Measurements from ENCODE around the gene OGFOD3. TPM values are rescaled to one million over a fixed set of nuclear protein-coding genes. Genes with fewer than 3 reads are reported as not detected.

OGFOD3 gene
- total and polyA plus RNA-seq, 2 donors from 2014 or later: 27.8 to 36.1 TPM

GRCh38 chr17:82346342-82347300 is 71.8 kb downstream of the OGFOD3 start:
- FAIRE-seq (no peak), DNase-seq (no peak)
- no peak for TF ChIP-seq CTCF (IDR thresholded peaks at IDR 0.05; ENCODE audit: borderline replicate concordance, extremely low read depth, insufficient read depth)
- H3K9me3 ChIP-seq (ENCODE audit: control insufficient read depth in 2 of 3, insufficient read depth in 1 of 3, low read length in 3 of 3): no peaks in the 10 kb centered on the region
- H3K27ac ChIP-seq (ENCODE audit: low read depth in 2 of 2, low read length in 2 of 2): no peak overlapping the region
- intact Hi-C loops (cut with DNase I): no loop called here
- H3K4me1 ChIP-seq (ENCODE audit: control insufficient read depth in 2 of 3, insufficient read depth in 2 of 3, low read depth in 1 of 3, low read length in 3 of 3): no peaks in the 10 kb centered on the region
- H3K36me3 ChIP-seq (ENCODE audit: control insufficient read depth in 2 of 3, insufficient read depth in 3 of 3, low read length in 3 of 3): no peaks in the 10 kb centered on the region
- no peak overlapping the region for H3K4me3 ChIP-seq (ENCODE audit: low read length in 3 of 3)
- H3K27me3 ChIP-seq (ENCODE audit: control insufficient read depth, insufficient read depth, low read length): no peaks in the 10 kb centered on the region
- no peak overlapping the region for H3K9ac ChIP-seq (ENCODE audit: low read length in 3 of 3)

- FAIRE-seq (no peak), DNase-seq (no peak)
- no peak overlapping the region for H3K9ac ChIP-seq (ENCODE audit: low read length in 3 of 3)
- H3K4me3 ChIP-seq (ENCODE audit: low read length in 3 of 3): no peak overlapping the region
- no peaks in the 10 kb centered on the region for H3K4me1 ChIP-seq (ENCODE audit: control insufficient read depth in 2 of 3, insufficient read depth in 2 of 3, low read depth in 1 of 3, low read length in 3 of 3)
- TF ChIP-seq CTCF (IDR thresholded peaks at IDR 0.05; ENCODE audit: borderline replicate concordance, extremely low read depth, insufficient read depth): no peak
- H3K36me3 ChIP-seq (ENCODE audit: control insufficient read depth in 2 of 3, insufficient read depth in 3 of 3, low read length in 3 of 3): no peaks in the 10 kb centered on the region
- intact Hi-C loops (cut with DNase I): no loop called here
- no peak overlapping the region for H3K27ac ChIP-seq (ENCODE audit: low read depth in 2 of 2, low read length in 2 of 2)
- H3K9me3 ChIP-seq (ENCODE audit: control insufficient read depth in 2 of 3, insufficient read depth in 1 of 3, low read length in 3 of 3): no peaks in the 10 kb centered on the region
- no peaks in the 10 kb centered on the region for H3K27me3 ChIP-seq (ENCODE audit: control insufficient read depth, insufficient read depth, low read length)
Observed at GRCh38 chr17:82345151-82345976, 73.0 kb downstream of the OGFOD3 start.

- Histone ChIP-seq H3K9me3 (ENCODE audit: control insufficient read depth in 2 of 3, insufficient read depth in 1 of 3, low read length in 3 of 3) (no peaks in the 10 kb centered on the region), H3K36me3 (ENCODE audit: control insufficient read depth in 2 of 3, insufficient read depth in 3 of 3, low read length in 3 of 3) (no peaks in the 10 kb centered on the region), H3K27ac (ENCODE audit: low read depth in 2 of 2, low read length in 2 of 2) (no peak overlapping the region), H3K4me1 (ENCODE audit: control insufficient read depth in 2 of 3, insufficient read depth in 2 of 3, low read depth in 1 of 3, low read length in 3 of 3) (peaks cover 0 to 3% (median 0%) of the 10 kb centered on the region in 3 donors), H3K9ac (ENCODE audit: low read length in 3 of 3) (no peak overlapping the region), H3K4me3 (ENCODE audit: low read length in 3 of 3) (no peak overlapping the region), H3K27me3 (ENCODE audit: control insufficient read depth, insufficient read depth, low read length) (no peaks in the 10 kb centered on the region)
- FAIRE-seq: no peak
- no peak for TF ChIP-seq CTCF (IDR thresholded peaks at IDR 0.05; ENCODE audit: borderline replicate concordance, extremely low read depth, insufficient read depth)
- no peak for DNase-seq
- intact Hi-C loops (cut with DNase I): no loop called here
Observed at GRCh38 chr17:82344175-82344907, 74.0 kb downstream of the OGFOD3 start.
